K562 treated with DMSO at 1 percent for 48 hours (cell line): ENCODE measurements around the gene TXNL1. TPM values are rescaled to one million over a fixed set of nuclear protein-coding genes. Genes with fewer than 3 reads are reported as not detected.

Experiments
- total RNA-seq: library from RNA; unstranded; fragments of 300-600 nt; gene quantifications from 2 replicates; pipeline ENCODE4 v1.2.3, GENCODE V29; 2022; ENCODE audit warnings: low replicate concordance; ENCODE audit errors: extremely low read depth

The TXNL1 gene
- not detected in 2 replicates for total RNA-seq

GRCh38 chr18:56638232-56639103 lies at the start of gene TXNL1:
TXNL1 (minus strand) TSS chr18:56638592; CDS start chr18:56638440, 152 bp downstream.

DNA sequence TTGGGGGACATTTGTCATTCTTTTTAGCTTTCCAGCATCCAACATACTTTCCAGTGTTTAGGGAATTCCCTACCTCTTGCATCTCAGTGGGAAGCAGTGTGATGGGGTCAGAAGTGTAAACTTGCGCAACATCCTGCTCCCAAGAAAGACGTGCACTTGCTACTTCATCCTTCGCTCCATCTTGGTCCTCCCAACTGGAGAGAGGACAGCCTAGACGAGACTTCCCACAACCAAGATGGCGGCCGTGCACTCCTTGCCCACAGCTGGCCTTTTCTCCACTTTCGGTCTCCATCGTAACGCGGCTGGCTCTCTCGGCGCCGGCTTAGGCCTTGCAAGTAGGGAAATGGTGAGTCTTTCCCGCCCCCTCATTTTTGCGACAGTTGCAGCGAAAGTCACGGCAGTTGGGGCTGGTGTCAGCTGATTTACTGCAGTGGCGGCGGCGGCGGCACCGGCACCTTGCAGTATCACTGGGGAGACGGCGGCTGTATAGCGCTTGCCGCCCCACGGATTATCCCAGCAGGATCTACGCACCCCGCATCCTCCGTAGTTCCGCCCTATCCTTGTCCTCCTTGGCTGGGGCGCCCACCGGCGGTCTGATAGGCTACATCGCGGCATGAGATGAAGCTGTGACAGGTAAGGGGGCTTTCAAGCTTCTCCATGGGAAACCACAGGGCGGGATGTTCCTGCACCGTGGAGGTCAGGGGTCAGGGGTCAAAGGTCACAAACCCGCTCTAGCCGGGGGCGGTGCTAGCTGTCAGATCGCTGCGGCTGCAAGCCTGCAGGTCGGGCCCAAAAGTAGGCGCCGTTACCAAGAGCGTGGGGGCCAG lies 12.8 kb upstream of the TXNL1 start, which contains the start of gene WDR7:
Gene WDR7 (plus strand): TSS at position 416 of the 827 bp plus-strand sequence. CDS start 21,157 bp downstream, outside the sequence.

Other genes starting within 250 kb of the TXNL1 start
- not detected in 2 replicates for gene WDR7, start 12.8 kb upstream of the TXNL1 start, total RNA-seq